SK-N-SH treated with all-trans-retinoic acid at 6 μM for 48 hours (cell line): ENCODE results near the gene AMDHD2.

Experiments used
- ATAC-seq: fragments of 200-7000 bp; cut with Tn5 transposase; 3 replicates; pipeline ENCODE4 v1.9.1; 2020; ENCODE audit warnings: mild to moderate bottlenecking, moderate library complexity
- ARNTL ChIP-seq: fragments of 450-650 bp; formaldehyde crosslinking; IDR thresholded peaks from 2 replicates; pipeline ENCODE4 v1.5.0; 2020; ENCODE audit warnings: low read depth, mild to moderate bottlenecking, moderate library complexity, borderline replicate concordance
- BACH2 ChIP-seq: fragments of 250-450 bp; sonication (Bioruptor Pico); IDR thresholded peaks from 2 replicates; pipeline ENCODE4 v1.9.0; 2021; ENCODE audit warnings: mild to moderate bottlenecking, borderline replicate concordance
- CREB5 ChIP-seq: fragments of 250-450 bp; sonication (Bioruptor Pico); IDR thresholded peaks from 2 replicates; pipeline ENCODE4 v1.5.1; 2020; ENCODE audit warnings: low read depth, mild to moderate bottlenecking, moderate library complexity
- CSDC2 ChIP-seq: fragments of 250-450 bp; sonication (Bioruptor Pico); IDR thresholded peaks from 2 replicates; pipeline ENCODE4 v1.5.0; 2020; ENCODE audit warnings: mild to moderate bottlenecking, moderate library complexity
- GLIS3 ChIP-seq: fragments of 250-450 bp; sonication (Bioruptor Pico); IDR thresholded peaks from 2 replicates; pipeline ENCODE4 v1.5.0; 2020; ENCODE audit warnings: mild to moderate bottlenecking, moderate library complexity
- OSR1 ChIP-seq: fragments of 250-450 bp; sonication (Bioruptor Pico); IDR thresholded peaks from 2 replicates; pipeline ENCODE4 v1.8.0; 2022; ENCODE audit warnings: moderate library complexity, mild to moderate bottlenecking, inconsistent platforms
- PPARA ChIP-seq: fragments of 250-450 bp; sonication (Bioruptor Pico); IDR thresholded peaks from 2 replicates; pipeline ENCODE4 v1.5.0; 2020; ENCODE audit warnings: mild to moderate bottlenecking, borderline replicate concordance
- RARB ChIP-seq: fragments of 250-450 bp; sonication (Bioruptor Pico); IDR thresholded peaks from 2 replicates; pipeline ENCODE4 v1.8.0; 2021; ENCODE audit warnings: mild to moderate bottlenecking, moderate library complexity
- SNAI2 ChIP-seq: fragments of 250-450 bp; sonication (Bioruptor Pico); IDR thresholded peaks from 2 replicates; pipeline ENCODE4 v1.5.0; 2020; ENCODE audit warnings: mild to moderate bottlenecking, moderate library complexity
- TOX ChIP-seq: fragments of 250-450 bp; sonication (Bioruptor Pico); IDR thresholded peaks from 2 replicates; pipeline ENCODE4 v1.8.0; 2021; ENCODE audit warnings: mild to moderate bottlenecking, moderate library complexity, borderline replicate concordance
- TSHZ2 ChIP-seq: fragments of 250-450 bp; sonication (Bioruptor Pico); IDR thresholded peaks from 2 replicates; pipeline ENCODE4 v1.5.0; 2020; ENCODE audit warnings: mild to moderate bottlenecking, moderate library complexity
- ZC3H10 ChIP-seq: fragments of 250-450 bp; sonication (Bioruptor Pico); IDR thresholded peaks from 2 replicates; pipeline ENCODE4 v1.5.1; 2021; ENCODE audit warnings: mild to moderate bottlenecking, moderate library complexity
- ZNF565 ChIP-seq: fragments of 450-650 bp; formaldehyde crosslinking; conservative IDR thresholded peaks from 2 replicates; pipeline ENCODE4 v1.5.0; 2020; ENCODE audit warnings: low read depth, mild to moderate bottlenecking, moderate library complexity
- ZNF70 ChIP-seq: fragments of 450-650 bp; formaldehyde crosslinking; IDR thresholded peaks from 2 replicates; pipeline ENCODE4 v1.5.0; 2020; ENCODE audit warnings: mild to moderate bottlenecking, moderate library complexity
- ZNF8 ChIP-seq: fragments of 450-650 bp; formaldehyde crosslinking; IDR thresholded peaks from 2 replicates; pipeline ENCODE4 v1.5.0; 2020; ENCODE audit warnings: mild to moderate bottlenecking, moderate library complexity
- TF ChIP-seq, protein P1 (sequence below): fragments of 250-450 bp; sonication (Bioruptor Pico); IDR thresholded peaks from 2 replicates; pipeline ENCODE4 v1.5.1; 2021; ENCODE audit warnings: mild to moderate bottlenecking, moderate library complexity
- TF ChIP-seq, protein P2 (sequence below): fragments of 250-450 bp; sonication (Bioruptor Pico); IDR thresholded peaks from 2 replicates; pipeline ENCODE4 v1.8.0; 2020; ENCODE audit warnings: mild to moderate bottlenecking, moderate library complexity, borderline replicate concordance
- TF ChIP-seq, protein P3 (sequence below): fragments of 250-450 bp; sonication (Bioruptor Pico); IDR thresholded peaks from 2 replicates; pipeline ENCODE4 v1.8.0; 2021; ENCODE audit warnings: low read depth, mild to moderate bottlenecking, moderate library complexity, borderline replicate concordance

AMDHD2 gene

GRCh38 chr16:2472885-2473445 is 47.2 kb upstream of the AMDHD2 start:
- no peak for ATAC-seq
- TF ChIP-seq ZC3H10 (CRISPR knock-in tag) (no peak), OSR1 (no peak), ZNF8 (CRISPR knock-in tag) (no peak), BACH2 (no peak)
- TF ChIP-seq, all 23 proteins: peak for 0

DNA sequence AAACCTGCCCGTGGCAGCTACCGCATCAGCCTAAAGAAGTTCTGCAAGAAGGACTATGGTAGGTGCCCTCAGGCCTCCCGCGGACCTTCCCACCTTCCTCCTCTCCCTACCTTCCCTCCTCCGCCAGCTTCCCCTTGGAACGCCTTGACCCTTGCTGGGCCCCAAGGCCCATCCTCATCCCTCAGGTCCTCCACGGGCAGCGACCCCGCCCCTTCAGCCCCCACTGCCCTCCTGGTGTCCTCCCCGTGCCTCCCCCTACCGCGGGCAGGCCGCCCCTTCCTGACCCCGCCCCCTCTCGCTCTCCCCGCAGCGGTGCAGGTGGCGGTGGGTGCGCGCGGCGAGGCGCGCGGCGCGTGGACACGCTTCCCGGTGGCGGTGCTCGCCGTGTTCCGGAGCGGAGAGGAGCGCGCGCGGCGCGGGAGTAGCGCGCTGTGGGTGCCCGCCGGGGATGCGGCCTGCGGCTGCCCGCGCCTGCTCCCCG is 46.7 kb upstream of the AMDHD2 start:
- no peak for ATAC-seq

More for the DNA sequence above, 46.7 kb upstream of the AMDHD2 start:
- TF ChIP-seq RARB (CRISPR knock-in tag): no peak
- TF ChIP-seq, protein P1, sequence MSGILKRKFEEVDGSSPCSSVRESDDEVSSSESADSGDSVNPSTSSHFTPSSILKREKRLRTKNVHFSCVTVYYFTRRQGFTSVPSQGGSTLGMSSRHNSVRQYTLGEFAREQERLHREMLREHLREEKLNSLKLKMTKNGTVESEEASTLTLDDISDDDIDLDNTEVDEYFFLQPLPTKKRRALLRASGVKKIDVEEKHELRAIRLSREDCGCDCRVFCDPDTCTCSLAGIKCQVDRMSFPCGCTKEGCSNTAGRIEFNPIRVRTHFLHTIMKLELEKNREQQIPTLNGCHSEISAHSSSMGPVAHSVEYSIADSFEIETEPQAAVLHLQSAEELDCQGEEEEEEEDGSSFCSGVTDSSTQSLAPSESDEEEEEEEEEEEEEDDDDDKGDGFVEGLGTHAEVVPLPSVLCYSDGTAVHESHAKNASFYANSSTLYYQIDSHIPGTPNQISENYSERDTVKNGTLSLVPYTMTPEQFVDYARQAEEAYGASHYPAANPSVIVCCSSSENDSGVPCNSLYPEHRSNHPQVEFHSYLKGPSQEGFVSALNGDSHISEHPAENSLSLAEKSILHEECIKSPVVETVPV (CRISPR knock-in tag): no peak
- no peak for TF ChIP-seq PPARA (CRISPR knock-in tag)
- TF ChIP-seq CREB5 (CRISPR knock-in tag): no peak
- TF ChIP-seq SNAI2: no peak
- TF ChIP-seq OSR1: no peak
- no peak for TF ChIP-seq ZNF70 (CRISPR knock-in tag)
- TF ChIP-seq, protein P2, sequence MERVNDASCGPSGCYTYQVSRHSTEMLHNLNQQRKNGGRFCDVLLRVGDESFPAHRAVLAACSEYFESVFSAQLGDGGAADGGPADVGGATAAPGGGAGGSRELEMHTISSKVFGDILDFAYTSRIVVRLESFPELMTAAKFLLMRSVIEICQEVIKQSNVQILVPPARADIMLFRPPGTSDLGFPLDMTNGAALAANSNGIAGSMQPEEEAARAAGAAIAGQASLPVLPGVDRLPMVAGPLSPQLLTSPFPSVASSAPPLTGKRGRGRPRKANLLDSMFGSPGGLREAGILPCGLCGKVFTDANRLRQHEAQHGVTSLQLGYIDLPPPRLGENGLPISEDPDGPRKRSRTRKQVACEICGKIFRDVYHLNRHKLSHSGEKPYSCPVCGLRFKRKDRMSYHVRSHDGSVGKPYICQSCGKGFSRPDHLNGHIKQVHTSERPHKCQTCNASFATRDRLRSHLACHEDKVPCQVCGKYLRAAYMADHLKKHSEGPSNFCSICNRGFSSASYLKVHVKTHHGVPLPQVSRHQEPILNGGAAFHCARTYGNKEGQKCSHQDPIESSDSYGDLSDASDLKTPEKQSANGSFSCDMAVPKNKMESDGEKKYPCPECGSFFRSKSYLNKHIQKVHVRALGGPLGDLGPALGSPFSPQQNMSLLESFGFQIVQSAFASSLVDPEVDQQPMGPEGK: no peak
- no peak for TF ChIP-seq GLIS3 (CRISPR knock-in tag)
- no peak for TF ChIP-seq TOX (CRISPR knock-in tag)
- no peak for TF ChIP-seq CSDC2 (CRISPR knock-in tag)
- TF ChIP-seq TSHZ2 (CRISPR knock-in tag): no peak
- TF ChIP-seq, protein P3, sequence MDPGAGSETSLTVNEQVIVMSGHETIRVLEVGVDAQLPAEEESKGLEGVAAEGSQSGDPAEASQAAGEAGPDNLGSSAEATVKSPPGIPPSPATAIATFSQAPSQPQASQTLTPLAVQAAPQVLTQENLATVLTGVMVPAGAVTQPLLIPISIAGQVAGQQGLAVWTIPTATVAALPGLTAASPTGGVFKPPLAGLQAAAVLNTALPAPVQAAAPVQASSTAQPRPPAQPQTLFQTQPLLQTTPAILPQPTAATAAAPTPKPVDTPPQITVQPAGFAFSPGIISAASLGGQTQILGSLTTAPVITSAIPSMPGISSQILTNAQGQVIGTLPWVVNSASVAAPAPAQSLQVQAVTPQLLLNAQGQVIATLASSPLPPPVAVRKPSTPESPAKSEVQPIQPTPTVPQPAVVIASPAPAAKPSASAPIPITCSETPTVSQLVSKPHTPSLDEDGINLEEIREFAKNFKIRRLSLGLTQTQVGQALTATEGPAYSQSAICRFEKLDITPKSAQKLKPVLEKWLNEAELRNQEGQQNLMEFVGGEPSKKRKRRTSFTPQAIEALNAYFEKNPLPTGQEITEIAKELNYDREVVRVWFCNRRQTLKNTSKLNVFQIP (CRISPR knock-in tag): no peak
- no peak for TF ChIP-seq BACH2
- no peak for TF ChIP-seq ZNF565
- no peak for TF ChIP-seq ARNTL (CRISPR knock-in tag)
